Trophoblast cell (in vitro differentiated cells and primary cell): ENCODE results near the gene ZBTB48.

Source experiments
- DNase-seq, 2 donors: peaks; one replicate each; pipeline ENCODE4 v3.0.0-alpha.2; 2016
- H2AFZ ChIP-seq: 2 replicates; pipeline ENCODE4 v1.6.1; 2013; ENCODE audit warnings: low read length, moderate library complexity, mild to moderate bottlenecking; ENCODE audit not compliant: insufficient read depth, poor library complexity
- H2AK5ac ChIP-seq: 2 replicates; pipeline ENCODE4 v1.6.1; 2013; ENCODE audit warnings: mild to moderate bottlenecking, low read length
- H2BK120ac ChIP-seq: 2 replicates; pipeline ENCODE4 v1.6.1; 2013; ENCODE audit warnings: low read length, mild to moderate bottlenecking, moderate library complexity; ENCODE audit not compliant: insufficient read depth, poor library complexity
- H2BK12ac ChIP-seq: 2 replicates; pipeline ENCODE4 v1.6.1; 2013; ENCODE audit warnings: mild to moderate bottlenecking, low read length, moderate library complexity
- H2BK5ac ChIP-seq: 2 replicates; pipeline ENCODE4 v1.6.1; 2013; ENCODE audit warnings: low read length, low read depth, moderate library complexity, mild to moderate bottlenecking; ENCODE audit not compliant: poor library complexity
- H3K14ac ChIP-seq: 2 replicates; pipeline ENCODE4 v1.6.1; 2013; ENCODE audit warnings: mild to moderate bottlenecking, low read length
- H3K18ac ChIP-seq: 2 replicates; pipeline ENCODE4 v1.6.1; 2013; ENCODE audit warnings: mild to moderate bottlenecking, low read length
- H3K23ac ChIP-seq: 2 replicates; pipeline ENCODE4 v1.6.1; 2013; ENCODE audit warnings: low read length
- H3K27ac ChIP-seq: 2 replicates; pipeline ENCODE4 v1.5.1; 2013; ENCODE audit warnings: low read depth, mild to moderate bottlenecking, inconsistent platforms, low read length, moderate library complexity
- H3K27me3 ChIP-seq: 2 replicates; pipeline ENCODE4 v1.6.1; 2013; ENCODE audit warnings: inconsistent platforms, mild to moderate bottlenecking, low read length, moderate library complexity; ENCODE audit not compliant: insufficient read depth
- H3K36me3 ChIP-seq, 2 experiments: 1 replicate in 1 of 2; 2 replicates in 1 of 2; pipeline ENCODE4 v1.6.1; 2013; ENCODE audit warnings: low read length in 2 of 2, mild to moderate bottlenecking in 2 of 2, moderate library complexity in 1 of 2; ENCODE audit not compliant: insufficient read depth in 2 of 2, control insufficient read depth in 1 of 2
- H3K4ac ChIP-seq: 2 replicates; pipeline ENCODE4 v1.6.1; 2013; ENCODE audit warnings: low read depth, mild to moderate bottlenecking, low read length, moderate library complexity
- H3K4me1 ChIP-seq, 2 experiments: 1 replicate in 1 of 2; 2 replicates in 1 of 2; pipeline ENCODE4 v1.6.1; 2013; ENCODE audit warnings: low read length in 2 of 2, mild to moderate bottlenecking in 2 of 2, moderate library complexity in 1 of 2; ENCODE audit not compliant: insufficient read depth in 2 of 2, control insufficient read depth in 1 of 2
- H3K4me2 ChIP-seq: 2 replicates; pipeline ENCODE4 v1.6.1; 2013; ENCODE audit warnings: inconsistent platforms, mild to moderate bottlenecking, low read length, moderate library complexity
- H3K4me3 ChIP-seq: 2 replicates; pipeline ENCODE4 v1.5.1; 2013; ENCODE audit warnings: mild to moderate bottlenecking, low read depth, low read length, inconsistent platforms
- H3K79me1 ChIP-seq: one replicate; pipeline ENCODE4 v1.6.1; 2013; ENCODE audit warnings: low read length
- H3K79me2 ChIP-seq: 2 replicates; pipeline ENCODE4 v1.6.1; 2013; ENCODE audit warnings: low read length, mild to moderate bottlenecking; ENCODE audit not compliant: control insufficient read depth, insufficient read depth, poor library complexity
- H3K9ac ChIP-seq: 2 replicates; pipeline ENCODE4 v1.6.1; 2013; ENCODE audit warnings: mild to moderate bottlenecking, low read length
- H3K9me3 ChIP-seq: 2 replicates; pipeline ENCODE4 v1.6.1; 2013; ENCODE audit warnings: low read depth, mild to moderate bottlenecking, control low read depth, inconsistent platforms, low read length; ENCODE audit not compliant: insufficient read depth
- H4K12ac ChIP-seq: 2 replicates; pipeline ENCODE4 v1.6.1; 2013; ENCODE audit warnings: low read depth, mild to moderate bottlenecking, low read length, moderate library complexity
- H4K8ac ChIP-seq: 2 replicates; pipeline ENCODE4 v1.6.1; 2013; ENCODE audit warnings: low read depth, mild to moderate bottlenecking, low read length, moderate library complexity
- H4K91ac ChIP-seq: one replicate; pipeline ENCODE4 v1.6.1; 2013; ENCODE audit warnings: low read depth, mild to moderate bottlenecking, low read length, moderate library complexity
- WGBS: extraction: QIAGEN DNeasy Blood & Tissue Kit; methylation state at CpG from one replicate; pipeline ENCODE4 v1.1.7; 2013; ENCODE audit warnings: missing lambda C conversion rate; ENCODE audit not compliant: insufficient read length, insufficient coverage; ENCODE audit errors: extremely low coverage; 5-methylcytosine and 5-hydroxymethylcytosine counted together

Gene ZBTB48

DNA sequence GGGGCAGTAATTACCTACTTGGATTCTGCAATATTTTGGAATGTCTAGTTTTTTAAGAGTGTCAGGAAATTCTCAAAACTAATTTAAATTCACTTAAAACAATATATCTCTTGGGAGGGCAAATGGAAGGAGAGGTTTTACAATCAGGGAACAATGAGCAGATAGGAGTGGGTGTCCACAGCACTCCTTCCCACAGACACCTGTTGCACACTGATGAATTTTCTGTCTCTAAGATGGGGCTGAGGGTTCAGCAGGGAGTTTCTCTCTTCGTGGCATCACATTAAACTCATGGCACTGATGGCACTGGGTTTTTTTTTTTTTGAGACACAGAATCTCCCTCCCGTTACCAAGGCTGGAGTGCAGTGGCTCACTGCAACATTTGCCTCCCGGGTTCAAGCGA lies 39.3 kb downstream of the ZBTB48 start:
- Histone ChIP-seq H3K79me2 (peaks cover 24% of the 10 kb centered on the region), H2BK5ac (no peak overlapping the region), H3K4ac (peak overlapping the region; percentile 49), H2BK12ac (no peak overlapping the region), H2AK5ac (no peak overlapping the region), H3K79me1 (peaks cover 16% of the 10 kb centered on the region), H3K14ac (no peak overlapping the region), H3K4me2 (no peak overlapping the region), H3K4me1 (peaks cover 18 to 29% of the 10 kb centered on the region in 2 experiments), H4K8ac (no peak overlapping the region), H4K91ac (no peak overlapping the region), H3K18ac (no peak overlapping the region), H2AFZ (no peak overlapping the region), H3K36me3 (peaks cover 58 to 61% of the 10 kb centered on the region in 2 experiments), H2BK120ac (no peak overlapping the region), H3K9ac (no peak overlapping the region), H3K27ac (no peak overlapping the region), H3K4me3 (no peak overlapping the region), H3K27me3 (no peaks in the 10 kb centered on the region), H3K23ac (no peak overlapping the region), H3K9me3 (peaks cover 4% of the 10 kb centered on the region), H4K12ac (no peak overlapping the region)
- DNase-seq = no peak
- WGBS = no CpG with 5 or more reads among the region's 4 CpGs

DNA sequence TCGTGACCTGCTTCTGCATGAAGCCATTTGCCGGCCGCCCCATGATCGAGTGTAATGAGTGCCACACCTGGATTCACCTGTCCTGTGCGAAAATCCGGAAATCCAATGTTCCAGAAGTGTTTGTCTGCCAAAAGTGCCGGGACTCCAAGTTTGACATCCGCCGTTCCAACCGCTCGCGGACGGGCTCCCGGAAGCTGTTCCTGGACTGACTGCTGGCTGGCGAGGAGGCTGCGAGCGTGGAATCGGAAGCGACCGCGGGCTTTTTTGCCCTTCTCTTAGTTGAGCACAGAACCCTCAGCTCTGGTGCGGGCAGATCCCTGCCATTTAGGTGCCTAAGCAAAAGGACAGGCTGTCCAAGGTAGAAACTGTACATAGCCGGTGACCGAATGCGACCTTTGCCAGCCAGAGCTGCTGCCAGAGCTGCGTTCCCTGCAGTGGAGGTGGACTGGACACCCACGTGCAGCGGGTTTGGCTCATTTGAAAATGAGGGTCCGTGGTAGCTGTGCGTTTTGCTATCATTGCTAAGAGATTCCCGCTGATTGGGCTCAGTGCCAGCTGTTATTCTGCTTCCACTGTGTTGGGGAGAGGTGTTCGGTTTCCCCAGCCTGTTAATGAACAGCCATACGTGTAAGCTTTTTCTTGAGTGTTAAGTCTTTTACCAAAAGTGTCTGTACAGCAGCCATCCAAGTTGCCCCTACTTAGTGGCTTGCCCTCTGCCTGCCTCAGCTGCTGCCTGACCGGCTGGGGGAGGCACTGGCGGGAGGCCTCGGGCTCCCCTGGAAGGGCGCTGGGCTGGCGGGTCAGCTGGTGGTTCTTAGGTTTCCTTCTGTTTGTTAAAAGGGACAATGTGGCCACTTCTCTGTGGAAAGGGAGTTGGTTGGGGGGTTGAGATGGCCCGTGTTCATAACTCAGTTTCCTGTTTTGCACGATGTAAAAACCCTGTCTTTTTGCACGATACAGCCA lies 41.9 kb downstream of the ZBTB48 start:
- peak overlapping the region; percentile 5 for H3K18ac ChIP-seq
- no peak overlapping the region for H3K14ac ChIP-seq
- H2AK5ac ChIP-seq = no peak overlapping the region
- H3K79me1 ChIP-seq = peaks cover 20% of the 10 kb centered on the region
- H2BK120ac ChIP-seq = no peak overlapping the region
- H3K4me1 ChIP-seq = peaks cover 23 to 29% of the 10 kb centered on the region in 2 experiments
- H3K4ac ChIP-seq = no peak overlapping the region
- DNase-seq = peak in 1 of 2 donors; percentile 17
- no peak overlapping the region for H2AFZ ChIP-seq
- H3K79me2 ChIP-seq = peaks cover 15% of the 10 kb centered on the region
- peaks cover 57 to 61% of the 10 kb centered on the region in 2 experiments for H3K36me3 ChIP-seq
- WGBS = no CpG with 5 or more reads among the region's 41 CpGs
- no peaks in the 10 kb centered on the region for H3K27me3 ChIP-seq
- peak overlapping the region; percentile 94 for H3K27ac ChIP-seq
- H2BK5ac ChIP-seq = peak overlapping the region; percentile 83
- H3K4me3 ChIP-seq = no peak overlapping the region
- H3K4me2 ChIP-seq = no peak overlapping the region
- no peak overlapping the region for H4K8ac ChIP-seq
- no peak overlapping the region for H3K23ac ChIP-seq
- H4K91ac ChIP-seq = no peak overlapping the region
- H3K9ac ChIP-seq = no peak overlapping the region
- H4K12ac ChIP-seq = no peak overlapping the region
- H2BK12ac ChIP-seq = no peak overlapping the region
- peaks cover 4% of the 10 kb centered on the region for H3K9me3 ChIP-seq

DNA sequence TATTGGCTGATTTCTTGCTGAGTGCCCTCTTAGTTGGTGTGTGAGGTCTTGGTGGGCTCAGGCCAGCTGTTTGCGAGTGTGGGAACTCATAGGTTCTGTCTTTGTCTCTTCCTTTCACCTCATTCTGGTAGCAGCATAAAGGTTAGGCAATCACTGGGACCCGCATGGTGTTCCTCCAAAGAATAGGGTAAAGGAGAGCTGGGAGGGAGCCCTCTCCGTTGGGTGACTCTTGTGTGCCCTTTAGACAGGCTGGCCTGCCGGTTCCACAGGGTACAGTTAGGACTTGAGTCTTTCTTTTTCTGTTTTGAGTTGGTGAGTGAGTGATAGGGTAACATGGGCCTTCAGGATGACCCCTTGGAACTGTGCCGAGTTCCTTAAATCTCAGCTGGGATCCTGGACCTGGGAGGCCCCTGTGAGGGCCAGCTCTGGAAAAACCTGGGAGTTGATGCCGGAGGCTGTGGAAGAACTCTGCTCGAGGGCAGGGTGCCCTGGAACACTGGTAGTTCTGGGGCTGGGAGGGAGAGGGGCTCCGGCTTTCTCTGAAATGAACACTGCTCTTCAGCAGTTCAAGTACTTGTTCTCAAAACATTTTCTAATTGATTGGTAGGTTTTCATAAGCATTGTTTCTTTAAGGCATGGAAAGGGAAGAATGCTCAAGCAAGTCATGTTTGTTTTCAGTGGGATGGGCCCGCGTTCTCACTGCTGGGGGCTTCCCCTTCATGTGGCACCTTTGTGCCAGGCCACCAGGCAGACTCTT lies 42.8 kb downstream of the ZBTB48 start:
- WGBS = no CpG with 5 or more reads among the region's 10 CpGs
- Histone ChIP-seq H3K4me3 (no peak overlapping the region), H3K27me3 (no peaks in the 10 kb centered on the region), H2BK5ac (peak overlapping the region; percentile 83), H4K8ac (peak overlapping the region; percentile 80), H3K23ac (no peak overlapping the region), H4K12ac (no peak overlapping the region), H3K9ac (no peak overlapping the region), H2BK12ac (peak overlapping the region; percentile 72), H3K18ac (peak overlapping the region; percentile 82), H3K36me3 (peaks cover 55 to 57% of the 10 kb centered on the region in 2 experiments), H3K14ac (peak overlapping the region; percentile 76), H3K4me1 (peaks cover 23 to 29% of the 10 kb centered on the region in 2 experiments), H2BK120ac (peak overlapping the region; percentile 82), H3K79me2 (peaks cover 13% of the 10 kb centered on the region), H2AK5ac (peak overlapping the region; percentile 59), H3K4me2 (peak overlapping the region; percentile 13), H4K91ac (peak overlapping the region; percentile 87), H2AFZ (no peak overlapping the region), H3K9me3 (peaks cover 4% of the 10 kb centered on the region), H3K79me1 (peaks cover 20% of the 10 kb centered on the region), H3K4ac (peak overlapping the region; percentile 28), H3K27ac (peak overlapping the region; percentile 94)
- DNase-seq = peak; percentile 90 to 92

DNA sequence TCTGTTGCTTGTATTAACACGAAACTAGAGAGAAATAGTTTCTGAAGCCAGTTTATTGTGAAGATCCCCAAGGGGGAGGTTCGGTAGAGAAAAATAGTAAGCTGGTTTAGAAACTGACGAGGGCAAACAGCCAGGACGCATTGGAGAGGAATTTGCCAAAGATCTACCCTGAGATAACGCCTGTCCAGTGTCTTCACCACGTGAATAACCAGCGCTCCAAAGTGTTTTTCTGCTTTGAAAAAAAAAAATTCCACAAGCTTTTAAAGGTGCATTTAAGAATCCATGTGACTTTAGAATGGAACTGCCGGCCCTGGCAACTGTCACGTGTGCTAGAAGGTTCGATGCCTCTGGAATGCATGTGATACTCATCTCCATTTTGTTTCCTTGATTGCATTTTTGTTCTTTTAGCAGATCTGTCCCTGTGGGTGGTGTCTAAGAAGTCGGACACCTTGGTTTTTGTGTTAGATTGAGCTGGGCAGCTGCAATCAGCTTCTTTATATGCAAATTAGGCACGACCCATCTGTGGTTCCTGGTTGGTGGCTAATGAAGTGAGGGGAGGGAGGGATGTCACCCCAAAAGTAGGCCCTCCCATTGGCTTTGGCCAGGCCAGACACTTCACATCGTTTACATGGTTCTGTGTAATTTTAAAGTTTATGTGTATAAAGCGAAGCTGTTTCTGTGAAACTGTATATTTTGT lies 43.6 kb downstream of the ZBTB48 start:
- Histone ChIP-seq H3K14ac (peak overlapping the region; percentile 42), H2BK12ac (peak overlapping the region; percentile 59), H3K36me3 (peaks cover 55 to 57% of the 10 kb centered on the region in 2 experiments), H3K79me1 (peaks cover 20% of the 10 kb centered on the region), H3K4ac (no peak overlapping the region), H3K9ac (no peak overlapping the region), H3K9me3 (peaks cover 4% of the 10 kb centered on the region), H3K23ac (no peak overlapping the region), H3K4me1 (peaks cover 23 to 29% of the 10 kb centered on the region in 2 experiments), H2BK120ac (peak overlapping the region; percentile 46), H4K8ac (peak overlapping the region; percentile 13), H2AFZ (no peak overlapping the region), H3K4me3 (no peak overlapping the region), H4K91ac (peak overlapping the region; percentile 74), H2AK5ac (no peak overlapping the region), H3K27ac (peak overlapping the region; percentile 94), H3K4me2 (no peak overlapping the region), H3K27me3 (no peaks in the 10 kb centered on the region), H3K79me2 (peaks cover 13% of the 10 kb centered on the region), H2BK5ac (peak overlapping the region; percentile 77), H3K18ac (no peak overlapping the region), H4K12ac (no peak overlapping the region)
- DNase-seq = peak; percentile 80 to 95
- WGBS = no CpG with 5 or more reads among the region's 14 CpGs
